GM18870 (cell line): Measurements from ENCODE around the gene RERE.

Experiments used
- ATAC-seq: cut with Tn5 transposase; IDR thresholded peaks from one replicate; pipeline ENCODE4 v1.9.1; 2021; ENCODE audit warnings: moderate library complexity; ENCODE audit not compliant: unreplicated experiment

The RERE gene

GRCh38 chr1:8721679-8722324 is 95.6 kb downstream of the RERE start:
- no peak for ATAC-seq

- ATAC-seq: no peak
Measured at GRCh38 chr1:8720347-8720746, 97.1 kb downstream of the RERE start.

DNA sequence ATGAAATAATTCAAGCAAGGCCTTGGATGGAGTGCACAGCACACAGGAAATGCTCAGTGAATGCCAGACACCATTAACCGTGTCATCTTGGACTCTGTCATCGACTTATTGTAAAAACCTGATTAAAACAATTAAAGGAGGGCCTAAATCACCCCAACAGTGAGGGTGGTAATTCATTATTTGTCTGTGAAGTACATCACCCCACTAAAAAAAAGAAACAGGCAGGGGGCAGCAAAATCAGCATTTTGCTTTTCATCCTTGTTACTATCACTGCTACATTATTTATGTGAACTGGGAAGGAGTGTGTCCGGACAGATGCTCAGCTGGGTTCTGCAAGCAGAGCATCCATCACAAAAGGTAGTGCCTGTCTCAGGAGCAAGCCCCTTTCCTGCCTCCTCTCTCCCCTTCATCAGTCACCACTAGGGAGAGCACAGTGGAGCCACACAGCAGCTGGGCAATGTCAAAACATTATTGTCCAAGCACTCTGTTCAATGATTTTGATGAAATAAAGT is 98.5 kb downstream of the RERE start:
- no peak for ATAC-seq

- no peak for ATAC-seq
Measured at GRCh38 chr1:8717148-8717547, 100.3 kb downstream of the RERE start.

- ATAC-seq: no peak
Measured at GRCh38 chr1:8716238-8716637, 101.2 kb downstream of the RERE start.

GRCh38 chr1:8714173-8714572 is 103.3 kb downstream of the RERE start:
- no peak for ATAC-seq

DNA sequence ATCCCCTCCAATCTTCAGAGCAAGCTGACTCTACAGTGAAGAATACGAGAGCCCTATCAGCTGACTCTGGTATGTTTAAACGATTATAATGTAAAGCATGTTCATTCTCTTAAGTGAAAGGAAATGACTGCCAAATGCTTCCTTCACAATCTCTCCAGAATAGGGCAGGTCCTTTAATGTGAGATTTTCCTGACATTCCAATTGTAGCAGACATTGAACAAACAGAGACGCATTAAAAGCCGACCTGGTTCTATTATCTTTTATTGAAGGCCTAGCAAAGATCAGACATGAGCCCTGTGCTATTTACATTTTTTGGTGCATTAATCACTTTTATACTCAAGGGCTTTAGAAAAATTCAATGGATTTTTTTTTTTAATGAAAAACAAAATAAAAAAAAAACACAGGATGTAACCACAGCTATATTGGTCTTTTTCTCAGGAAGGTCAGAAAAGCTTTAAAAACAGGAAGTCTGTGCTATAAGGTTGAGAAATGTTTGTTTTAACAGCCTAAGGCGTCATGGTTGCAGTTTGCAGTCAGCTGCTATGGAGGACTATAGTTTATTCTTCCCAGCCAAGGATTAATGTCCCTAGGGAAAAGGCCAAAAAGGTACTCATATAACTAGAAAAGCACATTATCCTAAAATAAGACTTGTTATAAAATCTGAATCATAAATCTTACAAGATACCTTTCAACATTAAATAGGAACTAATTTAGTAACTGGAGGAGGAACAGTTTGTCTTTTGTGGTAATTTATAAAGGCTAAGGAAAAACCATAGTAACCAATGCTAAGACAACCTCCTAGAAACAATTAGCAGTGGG is 104.8 kb downstream of the RERE start:
- ATAC-seq: no peak

DNA sequence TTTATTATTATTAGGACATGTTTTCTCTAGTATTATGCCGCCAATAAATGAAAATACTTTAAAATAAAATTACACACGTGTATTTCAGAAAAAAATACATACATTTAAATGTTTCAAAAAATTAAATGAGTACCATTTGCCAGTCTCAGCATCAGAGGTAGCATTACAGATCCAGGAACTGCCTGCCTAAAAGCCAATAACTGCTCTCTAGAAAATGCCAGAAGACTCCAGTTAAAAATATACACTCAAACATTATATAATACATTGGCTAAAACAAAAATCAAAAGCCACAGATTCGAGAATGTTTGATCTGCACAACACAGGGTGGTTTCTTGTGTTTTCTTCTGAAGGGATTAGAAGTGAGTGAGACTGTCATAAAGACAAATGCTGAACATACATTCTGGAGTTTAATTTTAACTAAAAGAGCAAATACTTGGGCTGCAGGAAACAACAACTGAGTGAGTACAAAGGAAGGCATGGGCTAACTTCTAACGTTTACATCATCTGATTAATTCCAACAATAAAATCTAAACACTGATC is 105.5 kb downstream of the RERE start:
- ATAC-seq: no peak

DNA sequence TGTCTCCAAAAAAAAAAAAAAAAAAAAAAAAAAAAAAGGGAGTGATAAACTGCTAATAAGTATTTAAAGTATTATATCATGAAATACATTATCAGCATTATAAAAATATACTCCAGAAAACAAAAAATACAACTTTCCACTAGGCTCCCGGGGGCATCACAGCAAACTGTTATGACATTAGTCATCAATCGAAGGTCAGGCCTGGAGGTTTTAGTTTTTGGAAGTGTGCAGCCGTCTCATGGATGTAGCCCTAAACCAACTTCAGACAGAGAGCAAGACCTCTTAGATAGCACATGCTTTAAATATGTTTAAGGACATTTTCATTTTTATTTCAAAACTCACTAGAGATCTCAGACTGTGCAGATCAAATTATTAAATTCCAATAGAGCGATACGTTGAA is 106.3 kb downstream of the RERE start:
- no peak for ATAC-seq

DNA sequence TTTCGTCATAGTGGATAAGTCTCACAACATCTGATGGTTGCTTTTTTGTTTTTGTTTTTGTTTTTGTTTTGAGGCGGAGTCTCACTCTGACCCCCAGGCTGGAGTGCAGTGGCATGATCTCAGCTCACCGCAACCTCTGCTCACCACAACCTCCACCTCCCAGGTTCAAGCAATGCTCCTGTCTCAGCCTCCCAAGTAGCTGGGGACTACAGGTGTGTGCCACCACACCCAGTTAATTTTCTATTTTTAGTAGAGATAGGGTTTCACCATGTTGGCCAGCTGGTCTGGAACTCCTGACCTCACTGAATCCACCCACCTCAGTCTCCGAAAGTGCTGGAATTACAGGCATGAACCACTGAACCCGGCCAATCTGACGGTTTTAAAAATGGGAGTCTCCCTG is 109.2 kb downstream of the RERE start:
- ATAC-seq: no peak

- no peak for ATAC-seq
Measured at GRCh38 chr1:8706995-8707396, 110.4 kb downstream of the RERE start.

GRCh38 chr1:8706291-8706690 is 111.1 kb downstream of the RERE start:
- ATAC-seq: no peak

GRCh38 chr1:8704866-8705506 is 112.5 kb downstream of the RERE start:
- no peak for ATAC-seq

GRCh38 chr1:8702850-8703810 is 114.3 kb downstream of the RERE start:
- no peak for ATAC-seq

GRCh38 chr1:8702472-8702849 is 115.0 kb downstream of the RERE start:
- no peak for ATAC-seq

- ATAC-seq: no peak
Measured at GRCh38 chr1:8701794-8702471, 115.5 kb downstream of the RERE start.

- ATAC-seq: no peak
Measured at GRCh38 chr1:8699679-8700078, 117.8 kb downstream of the RERE start.

GRCh38 chr1:8698937-8699447 is 118.4 kb downstream of the RERE start:
- no peak for ATAC-seq

DNA sequence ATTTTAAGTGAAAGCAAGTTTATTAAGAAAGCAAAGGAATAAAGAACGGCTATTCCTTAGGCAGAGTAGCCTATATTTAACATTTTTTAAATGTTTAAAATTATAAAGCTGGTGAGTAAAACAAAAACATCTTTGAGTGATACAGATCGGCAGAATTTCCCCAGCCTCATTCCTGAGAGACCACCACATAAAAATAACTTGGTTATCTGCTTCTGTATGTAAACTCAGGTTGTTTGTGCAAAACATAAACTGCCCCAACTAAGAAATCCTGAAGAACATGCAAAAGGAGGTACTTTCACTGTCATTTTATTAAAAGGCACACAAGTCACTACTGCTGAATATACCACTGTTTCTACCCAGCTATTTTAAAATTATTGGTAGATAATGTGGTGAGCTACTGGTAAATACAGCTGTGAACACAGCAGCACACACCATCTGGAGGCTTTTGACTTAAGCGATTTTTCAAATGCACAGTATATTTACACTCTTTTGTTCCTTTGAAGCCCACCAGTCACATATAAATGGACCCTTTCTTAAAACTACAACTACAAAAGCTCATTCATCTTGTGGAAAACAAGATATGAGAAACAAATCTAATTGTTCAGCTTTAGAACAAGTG is 119.3 kb downstream of the RERE start:
- no peak for ATAC-seq
